Neural cell (in vitro differentiated cells): ENCODE results near the gene NUFIP2. TPM values are rescaled to one million over a fixed set of nuclear protein-coding genes. Genes with fewer than 3 reads are reported as not detected.
A peak's percentile ranks its signal among the peaks of the same experiment; 100 is the strongest.
"Not testable (repeated sequence)": the region's sequence is repeated elsewhere in the genome, so short reads cannot be mapped to it uniquely, and the experiment has no call there.

ENCODE experiments used
- H2AFZ ChIP-seq: fragments of 200-600, 300-800 bp; sonication (generic), shearing (Covaris generic); 2 replicates; pipeline ENCODE4 v1.6.0; 2014; ENCODE audit warnings: low read depth, mild to moderate bottlenecking, antibody characterized with exemption, low read length, moderate library complexity
- H3F3A ChIP-seq: fragments of 200-600 bp; shearing (Covaris generic); 2 replicates; pipeline ENCODE4 v1.6.1; 2016; ENCODE audit warnings: mild to moderate bottlenecking, moderate library complexity, mixed read lengths, antibody characterized with exemption, low read length; ENCODE audit not compliant: insufficient read depth, poor library complexity, severe bottlenecking
- H3K27ac ChIP-seq: fragments of 200-600, 300-800 bp; sonication (generic), shearing (Covaris generic); 2 replicates; pipeline ENCODE4 v1.5.1; 2014; ENCODE audit warnings: mild to moderate bottlenecking, low read length, moderate library complexity
- H3K27me3 ChIP-seq: fragments of 300-800, 200-600 bp; sonication (generic), shearing (Covaris generic); 2 replicates; pipeline ENCODE4 v1.6.0; 2014; ENCODE audit warnings: mild to moderate bottlenecking, low read depth, low read length, moderate library complexity; ENCODE audit not compliant: insufficient read depth
- H3K36me3 ChIP-seq: fragments of 300-800, 200-600 bp; sonication (generic), shearing (Covaris generic); 2 replicates; pipeline ENCODE4 v1.5.1; 2014; ENCODE audit warnings: mild to moderate bottlenecking, antibody characterized with exemption, low read length, moderate library complexity; ENCODE audit not compliant: insufficient read depth
- H3K4me2 ChIP-seq: fragments of 300-800, 200-600 bp; sonication (generic), shearing (Covaris generic); 2 replicates; pipeline ENCODE4 v1.6.0; 2014; ENCODE audit warnings: mild to moderate bottlenecking, low read length
- H3K4me3 ChIP-seq: fragments of 300-800, 200-600 bp; sonication (generic), shearing (Covaris generic); 2 replicates; pipeline ENCODE4 v1.5.1; 2014; ENCODE audit warnings: mild to moderate bottlenecking, low read length, moderate library complexity
- H3K79me2 ChIP-seq: fragments of 200-600 bp; shearing (Covaris generic); replicated peaks from 2 replicates; pipeline ENCODE4 v1.6.0; 2014; ENCODE audit warnings: mild to moderate bottlenecking, low read length, moderate library complexity; ENCODE audit not compliant: insufficient read depth
- H3K9ac ChIP-seq: fragments of 300-800, 200-600 bp; sonication (generic), shearing (Covaris generic); 2 replicates; pipeline ENCODE4 v1.6.1; 2016; ENCODE audit warnings: mild to moderate bottlenecking, low read length, mixed read lengths
- H3K9me2 ChIP-seq: fragments of 200-600 bp; shearing (Covaris generic); 2 replicates; pipeline ENCODE4 v1.6.1; 2016; ENCODE audit warnings: mild to moderate bottlenecking, low read length, mixed read lengths; ENCODE audit not compliant: insufficient read depth
- H3K9me3 ChIP-seq: fragments of 200-600, 300-800 bp; sonication (generic), shearing (Covaris generic); 2 replicates; pipeline ENCODE4 v1.6.1; 2016; ENCODE audit warnings: mild to moderate bottlenecking, mixed run types, low read length, moderate library complexity, mixed read lengths
- H4K20me1 ChIP-seq: fragments of 200-600 bp; shearing (Covaris generic); 2 replicates; pipeline ENCODE4 v1.6.1; 2016; ENCODE audit warnings: mild to moderate bottlenecking, mixed run types; ENCODE audit not compliant: insufficient read depth
- EP300 ChIP-seq: fragments of 450-650 bp; conservative IDR thresholded peaks from 2 replicates; pipeline ENCODE4 v1.6.1; 2014; ENCODE audit warnings: antibody characterized with exemption, mild to moderate bottlenecking, moderate library complexity; ENCODE audit not compliant: poor library complexity, severe bottlenecking
- EZH2 ChIP-seq: fragments of 200-600, 300-800 bp; shearing (Covaris generic), sonication (generic); IDR thresholded peaks from 2 replicates; pipeline ENCODE4 v1.6.1; 2014; ENCODE audit warnings: antibody characterized with exemption, low read length, borderline replicate concordance, mild to moderate bottlenecking; ENCODE audit not compliant: insufficient read depth, poor library complexity, severe bottlenecking
- MXI1 ChIP-seq: fragments of 450-650 bp; conservative IDR thresholded peaks from 2 replicates; pipeline ENCODE4 v1.6.1; 2014; ENCODE audit warnings: antibody characterized with exemption, mild to moderate bottlenecking; ENCODE audit not compliant: poor library complexity, severe bottlenecking
- POLR2AphosphoS5 ChIP-seq: IDR thresholded peaks from 2 replicates; pipeline ENCODE4 v1.6.1; 2012
- RAD21 ChIP-seq: fragments of 450-650 bp; conservative IDR thresholded peaks from 2 replicates; pipeline ENCODE4 v1.6.1; 2014; ENCODE audit warnings: antibody characterized with exemption, mild to moderate bottlenecking, moderate library complexity
- SMC3 ChIP-seq: fragments of 450-650 bp; conservative IDR thresholded peaks from 2 replicates; pipeline ENCODE4 v1.6.1; 2014; ENCODE audit warnings: antibody characterized with exemption, mild to moderate bottlenecking, moderate library complexity; ENCODE audit not compliant: poor library complexity
- TAF1 ChIP-seq: IDR thresholded peaks from 2 replicates; pipeline ENCODE4 v1.6.1; 2012; ENCODE audit warnings: low read depth
- polyA plus RNA-seq: library from polyadenylated mRNA; depleted of rRNA; stranded (reverse); fragments of >200 nt; gene quantifications from 2 replicates; pipeline ENCODE4 v1.2.3, GENCODE V29; 2014
- TF ChIP-seq, protein P1 (sequence below): IDR thresholded peaks from 2 replicates; pipeline ENCODE4 v1.6.1; 2012; ENCODE audit warnings: borderline replicate concordance
- TF ChIP-seq, protein P2 (sequence below): fragments of 450-650 bp; IDR thresholded peaks from 2 replicates; pipeline ENCODE4 v1.5.1; 2014; ENCODE audit warnings: antibody characterized with exemption, mild to moderate bottlenecking, moderate library complexity; ENCODE audit not compliant: poor library complexity, severe bottlenecking

NUFIP2 gene
- polyA plus RNA-seq, 1 donor from 2014 or later = 22.4 TPM

DNA sequence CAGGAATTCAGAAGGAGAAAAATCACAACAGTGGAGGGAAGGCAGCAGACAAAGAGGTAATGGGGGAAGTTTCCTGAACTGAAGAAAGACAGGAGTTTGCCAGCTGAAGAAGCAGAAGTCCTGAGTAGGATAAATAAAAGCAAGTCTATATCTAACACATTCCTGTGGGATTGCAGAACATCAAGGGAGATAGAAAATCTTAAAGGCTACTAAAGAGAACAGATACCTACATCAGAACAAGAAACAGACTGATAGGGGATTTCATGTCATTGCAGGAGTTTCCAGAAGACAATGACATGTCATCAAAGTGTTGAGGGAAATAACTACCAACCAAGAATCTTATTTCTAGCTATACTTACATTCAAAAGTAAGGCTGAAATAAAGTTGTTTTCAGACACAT, 68.6 kb downstream of the NUFIP2 start:
- H3K9me3 ChIP-seq = no peaks in the 10 kb centered on the region
- no peak overlapping the region for H3K4me2 ChIP-seq
- H4K20me1 ChIP-seq = no peaks in the 10 kb centered on the region
- H3K9me2 ChIP-seq = no peaks in the 10 kb centered on the region
- H3K36me3 ChIP-seq = no peaks in the 10 kb centered on the region
- TF ChIP-seq EZH2 (no peak), TAF1 (no peak), SMC3 (no peak), MXI1 (no peak), POLR2AphosphoS5 (no peak), RAD21 (no peak)
- TF ChIP-seq, protein P1, sequence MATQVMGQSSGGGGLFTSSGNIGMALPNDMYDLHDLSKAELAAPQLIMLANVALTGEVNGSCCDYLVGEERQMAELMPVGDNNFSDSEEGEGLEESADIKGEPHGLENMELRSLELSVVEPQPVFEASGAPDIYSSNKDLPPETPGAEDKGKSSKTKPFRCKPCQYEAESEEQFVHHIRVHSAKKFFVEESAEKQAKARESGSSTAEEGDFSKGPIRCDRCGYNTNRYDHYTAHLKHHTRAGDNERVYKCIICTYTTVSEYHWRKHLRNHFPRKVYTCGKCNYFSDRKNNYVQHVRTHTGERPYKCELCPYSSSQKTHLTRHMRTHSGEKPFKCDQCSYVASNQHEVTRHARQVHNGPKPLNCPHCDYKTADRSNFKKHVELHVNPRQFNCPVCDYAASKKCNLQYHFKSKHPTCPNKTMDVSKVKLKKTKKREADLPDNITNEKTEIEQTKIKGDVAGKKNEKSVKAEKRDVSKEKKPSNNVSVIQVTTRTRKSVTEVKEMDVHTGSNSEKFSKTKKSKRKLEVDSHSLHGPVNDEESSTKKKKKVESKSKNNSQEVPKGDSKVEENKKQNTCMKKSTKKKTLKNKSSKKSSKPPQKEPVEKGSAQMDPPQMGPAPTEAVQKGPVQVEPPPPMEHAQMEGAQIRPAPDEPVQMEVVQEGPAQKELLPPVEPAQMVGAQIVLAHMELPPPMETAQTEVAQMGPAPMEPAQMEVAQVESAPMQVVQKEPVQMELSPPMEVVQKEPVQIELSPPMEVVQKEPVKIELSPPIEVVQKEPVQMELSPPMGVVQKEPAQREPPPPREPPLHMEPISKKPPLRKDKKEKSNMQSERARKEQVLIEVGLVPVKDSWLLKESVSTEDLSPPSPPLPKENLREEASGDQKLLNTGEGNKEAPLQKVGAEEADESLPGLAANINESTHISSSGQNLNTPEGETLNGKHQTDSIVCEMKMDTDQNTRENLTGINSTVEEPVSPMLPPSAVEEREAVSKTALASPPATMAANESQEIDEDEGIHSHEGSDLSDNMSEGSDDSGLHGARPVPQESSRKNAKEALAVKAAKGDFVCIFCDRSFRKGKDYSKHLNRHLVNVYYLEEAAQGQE = no peak
- TF ChIP-seq, protein P2, sequence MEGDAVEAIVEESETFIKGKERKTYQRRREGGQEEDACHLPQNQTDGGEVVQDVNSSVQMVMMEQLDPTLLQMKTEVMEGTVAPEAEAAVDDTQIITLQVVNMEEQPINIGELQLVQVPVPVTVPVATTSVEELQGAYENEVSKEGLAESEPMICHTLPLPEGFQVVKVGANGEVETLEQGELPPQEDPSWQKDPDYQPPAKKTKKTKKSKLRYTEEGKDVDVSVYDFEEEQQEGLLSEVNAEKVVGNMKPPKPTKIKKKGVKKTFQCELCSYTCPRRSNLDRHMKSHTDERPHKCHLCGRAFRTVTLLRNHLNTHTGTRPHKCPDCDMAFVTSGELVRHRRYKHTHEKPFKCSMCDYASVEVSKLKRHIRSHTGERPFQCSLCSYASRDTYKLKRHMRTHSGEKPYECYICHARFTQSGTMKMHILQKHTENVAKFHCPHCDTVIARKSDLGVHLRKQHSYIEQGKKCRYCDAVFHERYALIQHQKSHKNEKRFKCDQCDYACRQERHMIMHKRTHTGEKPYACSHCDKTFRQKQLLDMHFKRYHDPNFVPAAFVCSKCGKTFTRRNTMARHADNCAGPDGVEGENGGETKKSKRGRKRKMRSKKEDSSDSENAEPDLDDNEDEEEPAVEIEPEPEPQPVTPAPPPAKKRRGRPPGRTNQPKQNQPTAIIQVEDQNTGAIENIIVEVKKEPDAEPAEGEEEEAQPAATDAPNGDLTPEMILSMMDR = no peak
- H3K27me3 ChIP-seq = no peaks in the 10 kb centered on the region
- H3K79me2 ChIP-seq = no peaks in the 10 kb centered on the region
- H3K4me3 ChIP-seq = no peak overlapping the region
- no peak overlapping the region for H3K9ac ChIP-seq
- H3F3A ChIP-seq = no peaks in the 10 kb centered on the region
- H3K27ac ChIP-seq = no peak overlapping the region
- H2AFZ ChIP-seq = no peak overlapping the region

DNA sequence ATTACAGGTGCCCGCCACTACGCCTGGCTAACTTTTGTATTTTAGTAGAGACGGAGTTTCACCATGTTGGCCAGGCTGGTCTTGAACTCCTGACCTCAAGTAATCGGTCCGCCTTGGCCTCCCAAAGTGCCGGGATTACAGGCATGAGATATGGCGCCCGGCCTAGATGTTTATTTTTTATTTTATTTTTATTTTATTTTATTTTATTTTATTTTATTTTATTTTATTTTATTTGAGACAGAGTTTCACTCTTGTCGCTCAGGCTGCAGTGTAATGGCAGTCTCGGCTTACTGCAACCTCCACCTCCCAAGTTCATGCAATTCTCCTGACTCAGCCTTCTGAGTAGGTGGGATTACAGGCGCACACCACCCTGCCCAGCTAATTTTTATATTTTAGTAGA, 72.6 kb downstream of the NUFIP2 start:
- not testable (repeated sequence) for H4K20me1 ChIP-seq, H3K27me3 ChIP-seq, H3K9me2 ChIP-seq, H2AFZ ChIP-seq, H3K36me3 ChIP-seq, H3K27ac ChIP-seq, H3K4me2 ChIP-seq, H3K9ac ChIP-seq, H3K4me3 ChIP-seq, H3F3A ChIP-seq, H3K9me3 ChIP-seq, H3K79me2 ChIP-seq

DNA sequence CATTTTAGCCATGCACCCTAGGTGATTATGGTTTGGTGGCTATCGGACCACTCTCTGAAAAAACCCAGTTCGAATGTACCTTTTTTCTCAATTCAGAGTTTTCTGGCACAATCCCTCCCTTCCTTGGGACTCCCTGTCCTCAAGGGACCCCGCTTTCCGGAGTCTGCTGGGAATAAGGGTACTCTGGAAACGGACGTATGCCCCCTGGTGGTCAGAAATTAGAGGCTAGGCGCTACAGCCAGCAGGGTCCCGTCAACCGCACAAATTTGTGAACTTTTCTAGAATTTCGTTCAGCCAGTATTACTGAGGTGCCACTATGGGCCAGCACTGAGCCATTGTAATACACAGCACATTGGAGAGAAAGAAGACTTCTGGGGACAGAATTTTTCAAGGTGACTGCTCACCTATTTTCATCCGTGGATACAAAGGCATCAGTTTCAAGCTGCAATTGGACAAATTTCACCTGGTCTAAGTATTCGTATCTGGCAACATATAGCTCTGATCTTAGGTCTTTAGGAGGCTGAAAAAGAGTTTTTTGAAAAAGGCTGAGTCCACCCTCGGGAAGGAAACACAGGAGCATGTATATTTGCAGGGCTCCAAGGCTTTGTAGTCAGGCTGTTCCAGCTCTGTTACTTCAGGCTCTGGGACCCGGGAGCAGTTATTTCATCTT, 74.4 kb downstream of the NUFIP2 start:
- Histone ChIP-seq H2AFZ (no peak overlapping the region), H3K27me3 (no peaks in the 10 kb centered on the region), H3K9me2 (no peaks in the 10 kb centered on the region), H3K4me3 (no peak overlapping the region), H4K20me1 (no peaks in the 10 kb centered on the region), H3K9ac (no peak overlapping the region), H3K36me3 (no peaks in the 10 kb centered on the region), H3K27ac (no peak overlapping the region), H3K79me2 (no peaks in the 10 kb centered on the region), H3F3A (no peaks in the 10 kb centered on the region), H3K9me3 (no peaks in the 10 kb centered on the region), H3K4me2 (no peak overlapping the region)
- no peak for TF ChIP-seq POLR2AphosphoS5
- TF ChIP-seq RAD21 = peak; percentile 60
- TF ChIP-seq, protein P1 = no peak
- no peak for TF ChIP-seq EP300
- no peak for TF ChIP-seq EZH2
- no peak for TF ChIP-seq TAF1
- TF ChIP-seq, protein P2 = peak; percentile 73
- no peak for TF ChIP-seq MXI1
- peak; percentile 73 for TF ChIP-seq SMC3
